ENCODE results near the gene NRG2.

The NRG2 gene

DNA sequence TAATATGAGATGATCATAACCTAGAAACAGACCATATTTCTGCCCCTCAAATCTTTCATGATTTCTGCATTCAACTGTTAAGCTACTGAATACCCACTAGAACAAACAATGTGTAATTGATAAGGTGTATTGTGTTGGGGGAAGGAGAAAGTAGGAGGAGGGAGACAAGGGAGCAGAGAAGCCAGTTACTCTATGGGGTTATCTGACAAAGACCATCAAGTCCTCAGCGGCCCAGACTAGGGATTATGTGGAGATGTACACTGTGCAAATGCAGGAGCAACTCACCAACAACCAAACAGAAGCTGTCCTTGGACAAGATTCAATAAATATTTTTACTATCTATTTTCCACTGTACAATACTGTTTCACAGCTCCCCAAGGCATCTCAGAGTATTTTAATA is 2.7 kb downstream of the NRG2 start:
- no peak for DNase-seq

- peak; percentile 79 for DNase-seq
These were observed 3.5 kb downstream of the NRG2 start for GRCh38 chr5:140039561-140039960.

DNA sequence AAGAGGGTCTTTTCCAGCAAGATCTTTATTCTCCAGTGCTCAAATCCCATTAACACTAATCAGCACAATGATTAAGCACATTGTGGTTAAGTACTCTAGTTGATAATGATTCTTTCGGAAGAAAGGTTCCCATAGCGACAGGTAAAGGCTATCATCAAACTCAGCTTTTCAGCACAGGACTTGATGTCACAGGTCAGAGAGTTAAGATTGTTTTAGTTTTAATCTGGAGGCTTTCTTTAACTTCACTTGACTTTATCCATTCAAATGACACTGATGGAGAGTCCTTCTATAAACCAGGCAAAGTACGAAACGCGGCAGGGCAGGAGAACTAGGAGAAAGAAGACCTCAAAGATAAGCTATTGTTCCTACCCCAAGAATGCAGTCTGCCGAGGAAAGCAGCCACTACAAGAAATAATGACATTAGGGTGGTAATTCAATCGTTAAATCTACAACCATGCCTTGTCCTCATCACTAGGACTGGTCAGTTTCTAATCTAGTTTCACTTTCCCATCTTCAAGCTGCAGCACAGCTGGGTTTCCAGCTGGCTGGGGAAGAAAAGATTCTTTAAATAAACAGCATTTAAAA is 4.6 kb downstream of the NRG2 start:
- peak; percentile 49 for DNase-seq

DNA sequence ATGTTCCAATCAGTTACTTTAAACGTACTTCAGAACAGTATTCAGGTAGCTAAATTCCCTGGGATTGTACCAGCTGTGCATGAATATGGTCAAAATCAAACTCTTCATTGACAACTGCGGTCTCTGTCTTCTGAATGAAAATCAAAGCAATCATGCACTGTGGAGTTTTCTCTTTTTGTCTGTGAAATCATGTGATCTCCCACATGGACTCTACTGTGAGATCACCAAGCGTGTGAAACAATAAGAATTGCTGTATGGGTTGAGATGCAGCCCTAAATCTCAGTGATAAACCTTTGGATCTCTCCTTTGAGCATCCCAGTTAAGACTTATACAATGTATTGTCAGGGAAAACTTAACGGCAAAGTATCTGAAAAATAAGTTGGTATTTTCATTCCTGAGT is 6.1 kb downstream of the NRG2 start:
- no peak for DNase-seq

DNA sequence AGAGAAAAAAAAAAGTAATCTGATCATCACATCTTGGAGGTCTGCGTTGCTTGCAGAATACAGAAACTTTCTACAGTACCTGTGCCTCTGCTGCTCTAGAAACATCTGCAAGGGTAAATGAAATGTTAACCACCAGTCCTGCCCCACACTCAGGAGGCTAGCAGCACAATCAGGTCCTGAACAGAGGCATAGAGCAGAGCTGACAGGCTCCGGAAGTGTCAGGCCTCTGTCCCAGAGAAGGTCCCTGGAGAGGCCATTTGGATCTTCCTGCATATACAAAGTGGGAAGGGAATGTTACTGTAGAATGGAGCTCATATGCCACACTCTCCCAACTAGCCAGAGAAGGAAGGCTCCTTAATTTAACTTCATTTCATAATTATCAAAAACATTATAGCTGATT is 7.2 kb downstream of the NRG2 start:
- DNase-seq = no peak

GRCh38 chr5:140033037-140033760 is 9.9 kb downstream of the NRG2 start:
- peak; percentile 13 for DNase-seq

DNA sequence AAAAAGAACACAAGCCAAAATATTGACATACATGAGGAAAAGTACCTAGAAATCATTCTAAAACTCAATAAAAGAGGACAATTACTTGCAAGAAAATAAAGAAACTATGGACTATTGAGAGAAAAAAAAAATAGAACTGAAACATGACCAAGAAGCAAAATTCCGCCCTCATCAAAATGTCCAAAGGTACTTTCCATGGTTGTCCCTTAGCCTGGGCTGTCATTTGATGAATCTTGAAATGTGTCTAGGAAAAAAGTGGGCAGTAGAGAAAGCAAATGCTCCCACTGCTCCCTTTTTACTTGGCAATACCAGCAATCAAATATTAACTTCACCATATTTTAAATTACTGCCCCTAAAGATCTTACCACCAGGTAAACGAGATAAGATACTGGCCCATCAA is 10.8 kb downstream of the NRG2 start:
- no peak for DNase-seq

- no peak for DNase-seq
These were observed 15.3 kb downstream of the NRG2 start for GRCh38 chr5:140027807-140028206.

DNA sequence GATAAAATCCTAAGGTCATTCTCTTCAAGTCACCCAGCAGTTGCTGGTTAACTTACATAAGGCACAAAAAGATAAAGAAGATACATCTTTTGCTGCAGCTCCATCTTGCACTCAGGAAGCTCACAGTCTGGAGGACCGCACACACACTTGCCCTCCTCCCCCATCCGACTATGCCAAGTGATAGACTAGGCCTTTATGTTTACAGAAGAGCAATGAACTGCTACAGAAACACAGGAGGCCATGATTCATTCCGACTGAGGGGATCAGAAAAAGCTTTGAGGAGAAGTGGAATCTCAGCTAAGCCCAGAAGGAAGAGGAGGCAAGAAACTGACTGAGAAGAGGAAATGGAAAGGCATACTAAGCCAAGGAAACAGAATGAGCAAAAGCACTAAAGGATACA is 17.4 kb downstream of the NRG2 start:
- no peak for DNase-seq

GRCh38 chr5:140024928-140025327 is 18.2 kb downstream of the NRG2 start:
- DNase-seq = no peak

DNA sequence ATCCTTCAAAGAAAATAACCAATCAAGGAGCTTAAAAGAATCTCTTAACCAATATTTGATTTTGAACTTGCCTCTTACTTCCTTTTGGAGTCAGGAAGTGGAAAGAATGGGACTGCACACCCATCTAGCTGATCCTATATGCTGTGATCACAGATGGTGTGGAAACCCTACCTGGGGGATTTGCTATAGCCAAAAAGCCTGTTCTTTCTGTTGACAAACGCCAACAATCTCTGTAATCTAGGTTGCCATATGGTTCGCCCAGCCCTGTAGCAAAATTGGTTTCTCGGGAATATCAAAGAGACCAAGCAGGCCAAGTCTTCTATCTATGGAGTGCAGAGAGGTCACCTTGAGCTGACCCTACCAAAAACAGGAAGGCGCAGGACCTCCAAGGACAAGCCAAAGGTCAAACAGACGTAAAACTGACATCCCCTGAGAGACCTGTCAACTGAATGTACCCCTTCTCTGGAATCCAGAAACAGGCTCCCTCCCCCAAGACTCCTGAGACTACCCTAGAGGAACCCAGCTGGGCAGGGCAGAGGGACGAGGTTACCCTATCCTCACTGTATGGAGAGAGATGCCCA is 19.4 kb downstream of the NRG2 start:
- DNase-seq = no peak

DNA sequence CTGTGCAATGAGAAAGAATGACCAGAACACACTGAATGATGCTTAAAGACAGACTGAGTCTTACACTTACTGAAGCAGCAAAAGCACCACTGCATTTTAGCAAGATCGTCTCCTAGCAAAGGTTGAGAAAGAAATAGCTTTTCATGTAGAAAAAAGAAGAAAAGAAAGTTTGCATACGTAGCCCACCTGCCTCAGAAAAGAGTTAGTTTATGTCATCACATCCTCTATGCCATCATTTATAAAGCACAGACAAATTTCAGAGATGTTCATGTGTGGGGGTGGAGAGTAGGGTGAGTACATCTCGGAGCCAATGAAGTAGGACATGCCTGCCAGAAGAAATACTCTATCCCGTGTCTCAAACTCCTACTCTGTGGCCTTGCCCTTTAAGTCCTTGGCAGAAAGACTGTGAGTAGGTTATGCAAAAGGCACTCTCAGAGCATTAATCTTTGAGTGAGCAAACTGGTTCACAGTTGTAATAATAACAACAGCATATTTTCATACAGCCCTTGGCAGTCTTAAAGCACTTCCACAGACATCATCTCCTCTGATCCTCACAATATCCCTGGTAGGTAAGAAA is 22.4 kb downstream of the NRG2 start:
- DNase-seq = no peak

- DNase-seq = no peak
These were observed 24.0 kb downstream of the NRG2 start for GRCh38 chr5:140018920-140019644.

DNA sequence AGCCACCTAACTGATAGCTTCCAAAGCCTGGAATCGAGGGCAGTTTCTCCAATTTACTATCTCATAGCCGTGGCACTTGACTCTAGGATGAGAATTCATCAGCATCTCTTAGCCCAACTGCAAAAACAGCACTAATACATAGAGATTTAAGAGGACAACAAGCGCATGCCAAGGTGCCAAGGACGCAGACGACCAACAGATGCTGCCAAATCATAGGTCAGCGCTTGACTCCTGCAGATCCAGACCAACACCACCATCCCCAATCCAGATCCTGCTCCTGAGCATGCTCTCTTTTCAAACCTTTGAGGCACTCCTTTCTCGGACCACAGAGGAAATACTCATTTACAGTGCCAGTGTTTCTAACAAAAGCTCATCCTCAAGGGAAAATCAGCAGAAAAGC is 24.6 kb downstream of the NRG2 start:
- no peak for DNase-seq

GRCh38 chr5:140018096-140018481 is 25.0 kb downstream of the NRG2 start:
- no peak for DNase-seq

DNA sequence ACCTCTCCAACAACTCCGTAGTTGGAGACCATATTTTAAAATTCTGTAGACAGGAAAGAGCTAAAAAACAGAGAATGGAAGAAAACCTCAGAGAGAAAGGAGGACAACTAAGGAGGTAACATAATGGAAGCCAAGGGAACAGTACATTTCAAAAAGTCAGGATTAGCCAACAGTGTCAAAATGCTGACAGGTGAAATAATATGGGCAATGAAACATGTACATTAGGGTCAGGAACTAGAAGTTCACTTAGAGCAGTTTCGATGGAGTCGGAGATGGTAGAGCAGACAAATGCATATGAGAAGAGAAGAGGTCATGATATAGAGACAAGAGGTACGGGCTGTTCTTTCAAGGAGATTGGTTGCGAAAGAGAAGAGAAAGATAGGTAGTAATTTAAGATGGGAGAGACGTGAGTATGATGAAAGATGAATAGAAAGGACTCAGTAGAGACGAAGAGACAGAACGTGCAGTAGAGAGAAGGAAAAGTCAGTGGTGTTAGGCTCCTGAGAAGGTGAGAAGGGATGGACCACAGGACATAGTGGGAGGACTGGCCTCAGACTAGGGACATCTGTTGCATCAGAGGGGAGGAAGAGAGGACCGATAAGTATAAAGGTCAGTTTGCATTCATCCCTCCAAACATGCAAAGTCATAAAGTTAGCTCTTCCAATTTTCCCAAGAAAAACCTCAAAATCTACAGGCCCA is 25.6 kb downstream of the NRG2 start:
- DNase-seq = no peak

DNA sequence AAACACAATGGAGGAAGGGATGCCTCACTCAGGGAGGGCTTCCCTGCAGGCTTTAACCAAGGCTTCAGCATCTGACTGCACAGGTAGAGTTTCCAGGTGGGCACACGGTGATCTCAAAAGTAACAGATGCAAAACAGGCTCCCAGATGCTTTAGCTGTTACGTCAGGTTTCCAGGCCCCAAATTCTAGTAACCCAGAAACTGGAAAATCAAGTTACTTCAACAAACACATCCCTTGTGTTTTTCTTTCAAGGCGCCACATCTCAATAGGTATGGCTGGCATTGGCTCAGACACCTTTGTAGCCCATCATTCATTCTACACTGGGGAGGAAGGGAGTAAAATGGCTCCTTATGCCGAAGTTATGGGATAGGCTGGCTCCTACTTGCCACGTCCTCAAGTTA is 27.4 kb downstream of the NRG2 start:
- DNase-seq = no peak

GRCh38 chr5:140014751-140015150 is 28.3 kb downstream of the NRG2 start:
- DNase-seq = no peak

DNA sequence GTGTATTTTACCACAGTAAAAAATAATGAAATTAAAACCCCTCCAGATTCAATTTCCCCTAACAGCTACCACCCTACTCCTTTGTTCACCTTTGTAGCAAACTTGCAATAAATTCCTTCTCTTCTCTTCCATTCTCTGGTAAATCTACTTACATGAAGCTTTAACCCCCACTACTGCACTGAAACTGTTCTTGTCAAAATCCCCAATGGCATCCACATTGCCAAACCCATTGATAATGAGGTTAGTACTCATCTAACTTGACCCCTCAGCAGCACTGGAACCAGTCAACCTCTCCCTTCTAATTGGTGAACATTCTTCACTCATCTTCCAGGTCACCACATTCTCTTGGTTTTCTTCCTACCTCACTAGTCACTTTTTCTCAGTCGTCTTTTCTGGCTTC is 29.6 kb downstream of the NRG2 start:
- no peak for DNase-seq

DNA sequence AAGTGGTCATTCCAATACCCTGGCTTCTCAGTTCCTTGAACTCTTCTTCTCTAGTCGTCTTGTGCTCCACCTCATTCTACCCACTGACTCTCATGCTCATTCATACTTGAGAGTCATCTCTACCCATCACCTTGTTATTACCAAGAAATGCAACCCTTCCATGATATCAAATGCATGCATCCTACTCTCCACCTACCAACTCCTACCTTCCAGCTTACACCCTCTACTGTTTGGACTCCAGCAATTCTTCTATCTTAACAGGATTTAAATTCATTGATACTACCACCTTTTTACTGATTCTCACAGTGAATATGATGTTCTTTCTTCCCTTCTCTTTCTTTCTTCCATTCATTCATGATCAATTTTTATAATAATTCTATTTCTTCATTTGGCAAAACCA is 30.7 kb downstream of the NRG2 start:
- no peak for DNase-seq

DNA sequence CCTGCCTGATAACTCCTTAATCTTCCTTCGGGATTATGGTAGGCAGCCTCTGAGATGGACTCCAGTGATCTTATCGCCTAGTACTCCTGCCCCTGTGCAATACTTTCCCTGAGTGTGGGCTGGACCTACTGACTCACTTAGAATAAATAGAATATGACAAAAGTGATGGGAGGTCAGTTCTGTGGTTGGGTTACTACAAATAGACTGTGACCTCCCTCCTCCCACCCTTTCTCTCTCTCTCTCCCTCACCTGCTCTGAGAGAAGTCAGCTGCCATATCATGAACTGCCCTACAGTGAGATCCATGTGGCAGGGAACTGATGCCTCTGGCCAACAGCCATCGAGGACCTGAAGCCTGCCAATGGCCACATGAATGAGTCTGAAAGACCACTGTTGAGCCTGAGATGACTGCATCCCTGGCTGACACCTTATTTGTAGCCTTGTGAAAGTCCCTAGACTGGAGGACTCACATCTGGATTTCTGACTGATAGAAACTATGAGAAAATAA is 31.7 kb downstream of the NRG2 start:
- no peak for DNase-seq

GRCh38 chr5:140010798-140011197 is 32.3 kb downstream of the NRG2 start:
- no peak for DNase-seq

DNA sequence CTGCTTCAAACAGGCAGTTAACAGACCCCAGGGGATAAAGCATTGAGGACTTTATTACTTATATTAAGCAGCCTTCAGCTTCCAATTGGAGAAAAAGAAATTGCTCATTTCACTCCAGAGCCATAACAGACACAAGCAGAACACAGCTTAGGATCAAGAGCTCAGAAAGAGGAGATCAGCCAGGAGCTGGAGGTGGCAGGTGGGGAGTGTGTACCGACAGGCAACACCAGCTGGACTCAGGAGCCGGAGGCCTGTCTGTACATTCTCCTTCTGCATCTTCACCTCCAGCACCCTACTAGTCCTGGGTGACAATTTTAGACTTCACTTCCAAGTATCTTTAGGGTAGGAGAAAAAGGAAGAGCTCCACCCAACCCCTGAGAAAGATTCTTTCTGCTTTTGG is 35.8 kb downstream of the NRG2 start:
- DNase-seq = no peak

All from inflammatory macrophage treated with lipopolysaccharide for 4 hours (primary cell).